ENCODE data around the gene CEP112. TPM values are rescaled to one million over a fixed set of nuclear protein-coding genes. Genes with fewer than 3 reads are reported as not detected.

Gene CEP112
- total and polyA plus RNA-seq, 10 of the 15 experiments (the other 5 are each of a cell fraction or from before 2014, with no cell fraction given): 0.11 to 3.8 (median 0.32) TPM; not detected in 1

GRCh38 chr17:65742403-65743307 is 449.3 kb downstream of the CEP112 start (continued):
- TF ChIP-seq ZNF592 (IDR thresholded peaks at IDR 0.05): no peak
- TF ChIP-seq BACH1 (IDR thresholded peaks at IDR 0.05; ENCODE audit: borderline replicate concordance): no peak

GRCh38 chr17:65741710-65742109 is 450.2 kb downstream of the CEP112 start:
- ChIA-PET POLR2A (no interaction called here), CTCF (no interaction called here), SMC1A (ENCODE audit: uncharacterized antibody, unreplicated experiment) (interaction anchor here (0.6 to 1.7 kb wide), 4 partner anchors 10 to 138 kb away, joined by 3 to 8 read pairs (median 4); no protein-coding TSS in a partner anchor), RAD21 (ENCODE audit: unreplicated experiment) (interaction anchor here (1.4 kb wide), 1 partner anchor 30 kb away, joined by 3 read pairs; no protein-coding TSS in a partner anchor)
- no peak for DNase-seq (ENCODE audit: low read depth, low spot score)
- no peak overlapping the region for H2AFZ ChIP-seq (ENCODE audit: control insufficient read depth, low read depth, low read length)
- 0% methylated on average over 1 of the region's 1 CpG for WGBS (ENCODE audit: insufficient coverage, insufficient replicate concordance, low lambda C conversion rate, missing lambda C conversion rate)
- no peaks in the 10 kb centered on the region for H3K4me1 ChIP-seq (ENCODE audit: control insufficient read depth, insufficient read depth, low read length)
- H3K27me3 ChIP-seq (replicated peaks in 1 of 2; ENCODE audit: control insufficient read depth in 2 of 2, insufficient read depth in 2 of 2, low read length in 1 of 2): no peaks in the 10 kb centered on the region
- H3K9me3 ChIP-seq (replicated peaks; ENCODE audit: control insufficient read depth, insufficient read depth, low read length): no peaks in the 10 kb centered on the region
- no peaks in the 10 kb centered on the region for H3K79me2 ChIP-seq (ENCODE audit: control insufficient read depth, insufficient read depth, low read length)
- in situ Hi-C loops (cut with MboI): no loop called here
- H3K36me3 ChIP-seq (ENCODE audit: control insufficient read depth in 2 of 2, insufficient read depth in 2 of 2, low read length in 1 of 2): no peaks in the 10 kb centered on the region
- intact Hi-C loops (cut with micrococcal nuclease; ENCODE audit: unreplicated experiment): no loop called here
- no TSS peak for BruUV-seq (replicated peaks)
- H3K9ac ChIP-seq (ENCODE audit: control insufficient read depth, insufficient read depth, low read length): no peak overlapping the region
- H4K20me1 ChIP-seq (ENCODE audit: control insufficient read depth, insufficient read depth): no peaks in the 10 kb centered on the region
- no peak for FAIRE-seq
- H3K4me3 ChIP-seq: no peak overlapping the region
- H3K27ac ChIP-seq (ENCODE audit: control insufficient read depth, insufficient read depth): no peak overlapping the region
- no peak for ATAC-seq
- no peak overlapping the region for H3K4me2 ChIP-seq (ENCODE audit: control insufficient read depth, insufficient read depth)
- TF ChIP-seq NR2F1 (conservative IDR thresholded peaks at IDR 0.05) (no peak), SMAD5 (IDR thresholded peaks at IDR 0.05; ENCODE audit: low read depth) (no peak), SUZ12 (IDR thresholded peaks at IDR 0.05; ENCODE audit: unreplicated experiment) (no peak), ZBTB11 (CRISPR knock-in tag; IDR thresholded peaks at IDR 0.05) (no peak), TCF3 (IDR thresholded peaks at IDR 0.05; ENCODE audit: borderline replicate concordance, insufficient read depth, low read depth, low read length) (no peak), NFYA (IDR thresholded peaks at IDR 0.05; ENCODE audit: borderline replicate concordance, low read depth, low read length) (no peak), MTA2 (IDR thresholded peaks at IDR 0.05; ENCODE audit: low read depth) (no peak), NKRF (conservative IDR thresholded peaks at IDR 0.05) (no peak), IRF4 (IDR thresholded peaks at IDR 0.05; ENCODE audit: low read depth, low read length) (no peak), TCF12 (IDR thresholded peaks at IDR 0.05; ENCODE audit: low read depth, low read length) (no peak)

Data from GM12878 (cell line).